Middle frontal gyrus (tissue), 1 donor: ENCODE data around the gene PXMP4.
A peak's percentile ranks its signal among the peaks of the same experiment; 100 is the strongest.

Experiments used
- DNase-seq: peaks from one replicate; pipeline ENCODE4 v3.0.0-alpha.2; 2015; ENCODE audit warnings: low spot score; ENCODE audit errors: extremely low spot score

The PXMP4 gene

DNA sequence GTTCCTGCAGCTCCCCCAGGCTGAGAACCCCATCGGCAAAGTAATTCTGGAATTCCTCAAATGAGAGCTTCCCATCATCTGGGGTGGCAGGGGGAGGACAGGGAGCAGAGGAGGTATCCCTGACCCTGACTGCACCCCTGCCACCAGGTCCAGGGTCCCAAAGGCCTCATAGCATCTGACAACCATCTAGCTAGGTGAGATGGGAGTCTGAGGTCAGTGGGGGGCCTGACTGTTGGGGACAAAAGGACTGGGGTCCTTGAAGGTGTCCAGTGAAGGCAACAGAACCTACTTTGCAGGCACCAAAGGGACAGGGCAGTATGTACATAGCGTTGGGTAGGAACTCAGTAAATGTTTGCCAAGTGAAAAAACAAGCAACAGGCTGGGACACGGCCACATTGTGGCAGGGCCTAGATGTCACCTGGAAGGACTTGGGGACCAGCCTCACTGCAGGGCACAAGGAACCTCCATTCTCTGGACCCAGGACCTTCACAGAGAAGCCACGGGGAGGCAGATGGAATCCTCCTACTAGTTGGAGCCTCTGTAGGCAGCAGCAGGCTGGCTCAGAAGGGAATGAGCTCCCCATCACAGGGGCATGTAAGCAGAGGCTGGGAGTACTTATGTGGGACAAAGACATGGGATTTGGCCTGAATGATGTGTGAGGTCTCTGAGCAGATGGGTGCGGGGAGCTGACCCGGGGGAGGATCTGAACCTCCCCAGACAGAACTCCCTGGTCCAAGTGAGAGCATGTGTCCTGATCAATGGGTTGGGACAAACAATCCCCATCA lies 49.2 kb downstream of the PXMP4 start:
- DNase-seq, result no peak

DNA sequence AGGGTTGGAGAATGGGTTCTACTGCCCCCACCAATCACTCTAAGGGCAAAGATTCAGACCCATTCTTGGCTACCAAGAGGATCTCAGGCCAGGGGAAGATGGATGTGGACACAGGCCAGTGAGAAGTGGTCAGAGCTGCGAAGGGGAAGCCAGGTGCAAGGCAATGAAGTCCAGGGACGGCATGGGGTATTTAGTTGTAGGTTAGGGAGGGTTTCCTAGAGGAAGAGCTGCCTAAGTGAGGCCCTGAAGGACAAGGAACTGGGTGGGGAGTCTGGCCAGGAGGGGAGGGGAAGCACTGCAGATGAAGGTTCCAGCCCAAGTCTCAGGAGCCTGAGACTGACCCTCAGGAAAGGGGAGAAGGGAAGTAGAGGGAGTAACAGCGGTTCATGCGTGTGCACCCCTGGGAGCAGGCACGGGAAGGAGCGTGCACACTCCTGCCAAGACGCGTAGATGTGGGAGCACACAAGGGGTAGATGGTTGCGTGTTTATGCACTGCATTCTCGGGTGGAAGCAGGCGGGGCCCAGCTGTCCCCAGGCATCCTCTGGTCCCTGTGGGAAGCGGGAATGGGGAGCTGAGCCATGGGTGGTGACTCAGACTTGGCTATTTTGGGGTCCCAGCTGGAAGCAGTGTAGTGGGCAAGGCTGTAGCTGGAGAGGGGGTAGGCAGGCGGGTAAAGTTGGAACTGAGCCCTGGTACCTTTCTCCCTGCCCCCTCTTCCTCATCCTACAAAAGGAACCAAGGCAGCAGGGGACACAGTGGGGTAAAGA lies 50.1 kb downstream of the PXMP4 start:
- DNase-seq, result peak; percentile 73

DNA sequence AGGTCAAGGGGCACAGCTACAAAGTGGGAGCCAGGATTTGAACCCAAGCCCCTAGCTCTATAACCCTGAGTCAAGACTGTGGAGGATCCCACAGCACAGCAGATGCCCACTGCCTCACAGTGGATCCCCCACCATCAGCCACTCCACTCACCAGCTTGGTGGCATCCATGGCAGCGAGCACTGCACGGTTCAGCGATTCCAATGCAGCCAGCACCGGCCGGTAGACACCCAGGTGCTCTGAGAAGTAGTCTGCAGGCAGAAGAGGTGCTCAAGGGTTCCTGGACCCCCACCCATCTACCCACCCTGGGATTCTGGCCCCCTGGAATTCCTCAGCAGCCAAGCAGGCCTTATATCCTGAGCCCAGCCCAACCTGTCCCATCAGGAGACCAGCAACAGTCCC lies 50.9 kb downstream of the PXMP4 start:
- DNase-seq, result no peak

DNA sequence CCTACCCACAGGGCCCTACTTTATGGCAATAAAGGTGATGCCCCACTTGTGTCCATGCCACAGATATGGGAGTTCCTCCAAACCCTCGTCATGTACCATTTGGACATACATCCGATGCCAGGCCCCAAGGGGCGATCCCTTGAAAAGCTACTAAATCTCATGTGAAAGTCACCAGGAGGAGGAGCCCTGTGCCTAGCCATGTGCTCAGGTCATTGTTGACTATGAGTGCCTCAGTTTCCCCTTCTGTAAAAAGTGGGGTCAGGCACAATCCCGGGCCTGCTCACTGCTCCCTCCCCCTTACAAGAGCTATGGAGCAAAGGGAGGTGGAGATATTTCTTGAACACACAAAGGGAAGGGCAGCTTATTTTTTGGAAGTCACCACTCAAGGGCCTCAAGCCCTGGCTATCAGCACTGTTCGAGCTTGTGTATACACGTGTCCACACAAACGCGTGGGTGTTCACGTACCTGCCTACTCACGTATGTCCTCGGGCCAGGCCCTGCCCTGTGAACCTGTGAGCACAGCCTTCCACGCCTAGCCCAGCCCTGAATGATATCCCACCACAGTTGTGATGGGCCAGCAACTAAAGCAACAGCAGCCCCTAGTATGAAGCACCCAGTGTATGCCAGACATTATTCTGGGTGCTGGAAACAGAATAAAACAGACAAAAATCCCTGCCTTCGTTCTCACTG lies 51.5 kb downstream of the PXMP4 start:
- no peak for DNase-seq

DNA sequence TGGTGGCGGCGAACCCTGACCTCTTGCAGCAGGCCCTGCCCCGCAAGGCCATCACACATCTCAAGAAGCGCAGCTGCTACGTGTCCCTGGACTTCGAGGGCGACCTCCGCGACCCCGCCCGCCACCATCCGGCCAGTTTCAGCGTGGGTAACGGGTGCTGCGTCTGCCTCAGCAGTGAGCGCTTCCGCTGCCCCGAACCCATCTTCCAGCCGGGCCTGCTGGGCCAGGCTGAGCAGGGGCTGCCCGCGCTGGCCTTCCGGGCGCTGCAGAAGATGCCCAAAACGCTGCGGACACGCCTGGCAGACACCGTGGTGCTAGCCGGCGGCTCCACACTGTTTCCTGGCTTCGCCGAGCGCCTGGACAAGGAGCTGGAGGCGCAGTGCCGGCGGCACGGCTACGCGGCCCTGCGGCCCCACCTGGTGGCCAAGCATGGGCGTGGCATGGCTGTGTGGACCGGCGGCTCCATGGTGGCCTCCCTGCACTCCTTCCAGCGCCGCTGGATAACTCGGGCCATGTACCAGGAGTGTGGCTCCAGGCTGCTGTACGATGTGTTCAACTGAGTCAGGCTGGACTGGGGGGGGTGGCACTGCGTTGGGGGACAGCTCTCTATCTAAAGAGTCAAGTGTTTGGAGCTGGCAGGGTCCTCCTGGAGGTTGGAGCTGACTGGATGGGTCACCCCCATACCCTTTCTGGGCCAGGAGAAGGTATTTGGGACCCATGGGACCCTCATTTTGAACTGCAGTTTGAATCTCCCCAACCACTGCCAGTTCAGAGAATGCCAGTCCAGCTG lies 52.2 kb downstream of the PXMP4 start:
- peak; percentile 51 for DNase-seq

DNA sequence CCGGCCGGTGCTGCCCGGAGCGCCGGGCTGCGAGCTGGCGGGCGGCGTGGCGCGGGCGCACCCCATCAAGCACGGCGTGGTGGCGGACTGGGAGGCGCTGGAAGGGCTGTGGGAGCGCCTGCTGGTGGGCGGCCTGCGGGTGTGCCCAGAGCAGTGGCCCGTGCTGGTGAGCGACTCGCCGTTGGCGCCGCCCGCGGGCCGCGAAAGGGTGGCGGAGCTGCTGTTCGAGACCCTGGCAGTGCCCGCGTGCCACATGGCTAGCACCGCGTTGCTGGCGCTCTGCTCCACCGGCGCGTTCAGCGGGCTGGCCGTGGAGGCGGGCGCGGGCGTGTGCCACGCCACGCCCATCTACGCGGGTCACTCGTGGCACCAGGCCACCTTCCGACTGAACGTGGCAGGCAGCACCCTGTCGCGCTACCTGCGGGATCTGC lies 52.9 kb downstream of the PXMP4 start:
- no peak for DNase-seq

DNA sequence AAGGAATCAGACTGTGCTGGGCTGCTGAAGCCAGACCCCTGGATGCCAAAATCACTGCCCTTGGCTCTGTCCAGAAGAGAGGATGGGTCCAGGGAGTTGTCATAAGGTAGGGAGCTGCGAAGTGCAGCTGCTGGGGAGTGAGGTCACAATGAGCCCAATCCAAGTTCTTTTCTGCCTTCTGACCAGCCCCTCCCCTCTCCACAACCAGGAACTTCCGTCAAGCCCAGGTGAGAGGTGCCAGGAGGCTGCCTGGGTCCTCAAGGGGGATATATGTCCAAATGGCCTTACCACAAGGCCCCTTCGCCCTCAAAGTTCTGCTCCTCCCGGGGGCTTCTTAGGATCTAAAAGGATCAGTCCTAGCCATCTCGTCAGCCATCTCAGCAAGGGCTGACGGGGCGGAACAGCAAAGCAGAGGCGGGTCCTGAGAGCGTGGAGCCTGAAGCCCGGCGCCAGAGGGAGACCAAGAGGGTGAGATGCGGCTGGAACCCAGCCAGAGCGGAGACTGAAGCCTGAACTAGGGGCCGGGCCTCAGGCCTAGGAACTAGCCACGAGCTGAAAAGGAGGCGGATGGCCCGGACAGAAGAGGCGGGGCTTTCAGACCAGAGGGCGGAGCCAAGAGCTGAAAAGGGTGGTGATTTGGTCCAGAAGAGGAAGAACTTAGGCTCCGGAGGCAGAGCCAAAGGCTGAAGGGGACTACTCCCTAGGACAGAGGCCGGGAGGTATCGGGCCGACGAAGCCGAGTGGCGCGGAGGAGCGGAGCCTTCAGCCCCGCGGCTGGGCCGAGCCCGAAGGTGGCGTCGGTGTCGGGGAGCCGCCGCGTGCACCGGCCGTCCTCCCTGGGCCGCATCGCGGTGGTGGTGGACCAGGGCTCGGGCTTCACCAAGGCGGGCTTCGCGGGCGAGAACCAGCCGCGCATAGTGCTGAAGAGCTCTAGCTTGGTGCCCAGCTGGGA lies 53.5 kb downstream of the PXMP4 start, which contains the start of gene ACTL10:
Gene ACTL10 (plus strand): TSS at position 651 of the 952 bp plus-strand sequence. CDS start 555 bp downstream, outside the sequence.
- peak; percentile 89 for DNase-seq

DNA sequence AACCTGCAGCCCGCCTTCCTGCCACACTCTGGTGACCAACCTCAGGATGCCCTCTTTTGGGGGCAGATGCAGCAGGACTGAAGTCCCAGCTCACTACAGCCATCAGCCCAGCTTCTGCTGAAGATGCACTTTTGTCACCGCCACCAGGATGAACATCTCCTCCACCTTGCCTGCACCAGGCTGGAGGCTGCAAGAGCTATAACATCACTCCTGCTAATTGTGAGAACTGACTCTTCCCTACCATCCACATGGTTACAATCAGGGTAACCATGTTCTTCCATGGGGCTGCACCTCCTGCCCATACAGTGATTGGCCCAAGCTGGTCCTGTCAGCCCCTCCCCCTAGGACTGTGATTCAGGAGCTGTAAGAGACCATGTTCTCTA lies 55.4 kb downstream of the PXMP4 start:
- no peak for DNase-seq

DNA sequence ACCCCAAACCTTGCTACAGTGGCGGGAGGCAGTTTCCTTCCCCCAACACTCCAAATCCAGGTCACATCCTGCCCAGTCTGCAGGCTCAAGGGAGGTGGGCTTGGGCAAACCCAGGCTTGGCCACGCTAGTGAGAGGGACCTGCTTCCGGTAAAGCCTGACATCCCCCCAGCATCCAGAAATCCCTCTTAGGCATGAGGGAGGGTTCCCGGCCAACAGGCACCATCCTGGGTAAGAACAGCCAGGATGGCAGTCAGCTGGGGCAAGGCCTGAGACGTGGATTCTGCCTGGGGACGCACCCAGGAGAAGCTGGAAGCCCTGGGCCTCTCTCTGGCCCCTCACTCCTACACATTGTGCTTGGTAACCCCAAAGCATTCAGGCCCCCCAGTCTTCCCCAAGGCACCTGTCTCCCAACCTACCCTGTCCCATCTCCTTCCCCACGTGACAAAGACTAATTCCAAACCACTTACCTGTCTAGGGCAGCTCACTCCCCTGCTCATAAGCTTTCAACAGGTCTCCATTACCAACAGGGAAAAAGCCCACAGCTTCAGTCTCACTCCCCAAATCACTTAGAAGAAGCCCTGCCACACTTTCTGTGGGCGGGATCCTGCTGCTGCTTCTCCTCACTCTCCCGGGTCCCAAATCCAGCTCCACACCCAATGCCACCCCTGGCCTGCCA lies 55.9 kb downstream of the PXMP4 start:
- no peak for DNase-seq

DNA sequence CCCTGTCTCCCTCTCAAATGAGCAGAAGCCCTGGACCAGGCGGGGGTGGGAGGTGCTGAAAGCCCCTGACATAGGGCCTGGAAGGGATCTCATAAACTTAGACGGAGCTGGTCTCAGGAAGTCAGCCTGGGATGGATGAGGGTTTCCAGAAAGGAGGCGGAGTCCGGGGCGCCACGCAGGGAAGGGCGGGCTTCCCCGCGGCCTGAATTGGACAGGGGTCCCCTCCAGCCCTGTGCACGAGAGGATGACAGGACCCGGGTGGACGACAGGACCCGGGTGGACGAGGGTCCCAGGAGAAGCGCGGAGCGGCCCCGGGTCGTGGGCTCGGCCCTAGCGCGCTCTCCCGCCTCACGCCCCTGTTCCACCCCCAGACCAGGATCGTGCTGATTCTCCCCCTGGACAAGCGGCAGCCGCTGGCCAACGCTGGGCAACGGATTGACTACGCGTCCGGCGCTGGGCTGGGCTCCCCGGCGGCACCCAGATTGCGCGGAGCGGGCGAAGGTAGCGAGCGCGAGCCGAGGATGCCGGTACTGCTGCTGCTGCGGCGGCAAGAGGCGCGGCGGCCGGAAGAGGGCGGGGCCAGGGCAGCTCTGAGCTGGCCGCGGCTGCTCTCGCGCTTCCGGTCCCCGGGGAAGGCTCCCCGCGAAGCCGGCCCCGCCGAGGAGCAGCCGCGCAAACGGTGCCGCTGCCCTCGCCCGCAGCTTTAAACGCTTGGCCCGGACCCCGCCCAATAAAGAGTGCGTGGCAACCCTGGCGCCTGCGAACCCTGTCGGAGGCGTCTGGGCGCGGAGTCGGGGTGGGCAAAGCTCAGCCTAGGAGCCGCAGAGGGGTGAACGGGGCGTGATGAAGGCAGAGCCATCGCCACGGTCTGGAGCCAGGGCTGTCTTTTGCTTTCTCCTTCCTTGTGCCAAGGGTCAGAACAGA lies 56.7 kb downstream of the PXMP4 start:
- DNase-seq, result peak; percentile 67

DNA sequence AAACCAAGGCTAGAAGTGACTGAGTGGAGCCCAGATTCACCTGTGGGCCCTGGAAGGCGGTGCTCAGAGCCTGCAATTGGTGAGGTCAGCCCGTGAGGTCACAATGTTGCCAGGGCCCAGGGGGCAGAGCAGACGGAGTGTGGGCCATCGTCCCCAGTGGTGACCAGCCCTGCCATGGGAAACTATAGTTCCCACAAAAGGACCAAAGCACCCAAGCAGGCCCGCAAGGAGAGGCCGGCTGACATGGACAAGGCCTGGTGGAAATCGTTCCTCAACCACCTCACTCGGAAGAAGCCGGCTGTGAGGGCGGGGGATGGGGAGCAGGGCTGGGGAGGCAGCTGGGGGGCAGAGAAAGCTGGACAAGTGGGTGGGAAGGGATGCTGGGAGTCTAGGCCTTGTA lies 57.9 kb downstream of the PXMP4 start, which contains the start of gene C20orf144:
Gene C20orf144 (plus strand): TSS at position 156 of the 400 bp plus-strand sequence. CDS start 19 bp downstream, at position 175.
- no peak for DNase-seq

DNA sequence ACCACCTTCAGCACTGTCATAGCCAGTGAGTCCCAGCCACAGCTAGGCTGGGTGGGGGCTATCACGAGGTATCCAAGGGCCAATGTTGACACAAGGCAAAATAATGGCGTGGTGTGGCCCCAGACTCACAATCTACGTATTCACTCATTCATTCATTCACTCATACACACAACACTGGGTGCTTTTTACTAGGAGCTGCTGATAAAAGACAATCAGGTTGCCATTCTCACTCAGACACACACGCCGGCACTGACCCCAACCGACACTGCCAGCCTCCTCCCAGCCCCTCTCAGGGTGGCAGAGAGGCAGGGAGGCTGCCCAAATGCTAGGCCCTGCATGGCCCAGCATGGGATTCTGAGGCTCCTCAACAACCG lies 59.4 kb downstream of the PXMP4 start:
- no peak for DNase-seq

DNA sequence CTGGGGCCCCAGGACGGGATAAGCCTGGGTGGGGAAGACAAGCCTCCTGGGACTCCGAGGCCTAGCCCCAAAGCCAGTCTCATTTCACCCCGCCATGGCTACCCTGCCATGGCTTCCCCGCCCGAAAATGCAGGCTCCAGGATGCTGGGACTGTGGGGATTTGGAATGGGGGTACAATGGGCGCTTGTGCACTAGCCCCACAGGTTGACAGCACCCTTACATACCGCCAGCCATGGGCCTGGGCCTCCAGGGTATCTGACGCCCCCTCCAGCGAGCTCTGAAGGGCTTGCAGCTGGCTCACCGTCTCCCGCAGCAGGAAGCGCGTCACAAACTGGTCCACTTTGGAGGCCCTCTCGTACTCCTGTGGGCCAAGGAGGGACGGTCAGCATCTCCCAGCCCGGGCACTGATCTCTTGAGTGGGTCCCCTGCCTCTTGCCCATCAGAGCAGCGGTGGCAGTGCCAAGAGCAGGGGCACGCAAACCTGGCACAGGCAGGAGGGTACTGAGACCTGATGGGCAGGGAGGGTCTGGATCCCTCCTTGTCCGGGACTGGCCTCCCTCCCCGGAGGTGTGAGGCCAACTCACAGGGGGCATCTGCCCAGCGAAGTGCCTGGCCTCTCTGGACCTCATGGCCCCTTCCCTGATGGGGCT lies 60.0 kb downstream of the PXMP4 start:
- DNase-seq, result no peak

DNA sequence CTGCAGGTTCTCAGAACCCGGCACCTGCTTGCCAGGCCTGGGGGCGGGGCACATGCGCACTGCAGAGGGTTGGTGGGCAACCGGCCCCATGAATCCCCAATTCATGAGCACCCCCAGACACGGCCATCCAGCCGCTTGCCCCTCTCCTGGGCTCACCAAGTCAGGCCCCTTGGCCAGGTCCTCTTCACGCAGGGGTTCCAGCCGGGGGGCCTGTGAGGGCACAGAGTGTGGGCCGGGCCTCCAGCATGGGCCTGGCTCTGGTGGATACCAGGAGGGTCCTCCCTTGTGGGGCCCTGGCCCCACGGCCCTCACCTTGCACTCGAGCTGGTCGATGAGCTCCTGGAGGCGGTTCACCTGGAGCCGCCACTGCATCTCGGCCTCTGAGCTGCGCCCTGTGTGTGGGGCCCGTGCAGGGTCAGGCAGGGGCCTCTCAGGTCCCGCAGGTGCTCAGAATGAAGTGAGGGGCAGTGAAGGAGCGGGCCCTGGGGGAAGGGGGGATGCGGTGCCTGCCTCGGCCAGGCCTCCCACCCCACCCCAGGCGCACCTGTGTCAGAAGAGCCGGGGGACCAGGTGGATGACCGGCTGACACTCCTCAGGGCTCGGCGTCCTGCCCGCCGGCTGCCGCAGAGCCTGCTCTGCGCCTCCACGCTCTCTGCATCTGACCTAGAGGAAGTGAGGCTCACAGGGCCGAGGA lies 60.6 kb downstream of the PXMP4 start:
- no peak for DNase-seq

DNA sequence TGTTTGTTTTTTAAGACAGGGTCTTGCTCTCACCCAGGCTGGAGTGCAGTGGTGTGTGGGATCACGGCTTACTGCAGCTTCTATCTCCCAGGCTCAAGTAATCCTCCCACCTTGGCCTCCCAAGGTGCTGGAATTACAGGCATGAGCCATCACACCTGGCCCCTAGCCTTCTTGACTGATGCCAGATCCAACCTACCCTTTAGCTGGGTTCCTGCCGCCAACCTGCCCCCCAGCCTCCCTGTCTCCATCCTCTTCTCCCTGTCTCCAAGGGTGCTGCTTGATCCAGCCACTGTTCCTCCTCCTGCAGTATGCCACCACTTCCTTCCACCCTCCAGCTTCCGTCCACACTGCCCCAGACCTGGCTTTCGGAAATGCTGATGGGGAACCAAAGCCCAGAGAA lies 61.2 kb downstream of the PXMP4 start:
- no peak for DNase-seq

DNA sequence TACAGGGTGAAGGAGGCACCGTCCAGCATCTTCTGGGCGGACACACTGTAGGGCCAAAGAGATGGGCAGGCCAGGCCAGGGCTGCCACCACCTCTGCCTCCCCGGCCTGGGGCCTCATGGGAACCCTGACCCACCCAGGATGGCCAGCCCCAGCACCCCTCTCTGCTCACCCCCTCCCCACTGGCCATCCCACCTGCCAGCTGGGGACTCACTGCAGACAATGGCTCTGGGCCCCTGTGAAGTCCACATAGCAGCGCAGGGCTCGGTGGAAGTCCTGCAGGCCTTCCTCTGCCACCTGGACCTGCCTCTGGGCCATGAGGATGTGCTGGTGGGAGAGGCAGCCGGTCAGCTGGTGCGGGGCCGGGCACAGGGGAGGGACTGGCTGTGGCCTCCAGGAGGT lies 61.6 kb downstream of the PXMP4 start:
- DNase-seq, result no peak

DNA sequence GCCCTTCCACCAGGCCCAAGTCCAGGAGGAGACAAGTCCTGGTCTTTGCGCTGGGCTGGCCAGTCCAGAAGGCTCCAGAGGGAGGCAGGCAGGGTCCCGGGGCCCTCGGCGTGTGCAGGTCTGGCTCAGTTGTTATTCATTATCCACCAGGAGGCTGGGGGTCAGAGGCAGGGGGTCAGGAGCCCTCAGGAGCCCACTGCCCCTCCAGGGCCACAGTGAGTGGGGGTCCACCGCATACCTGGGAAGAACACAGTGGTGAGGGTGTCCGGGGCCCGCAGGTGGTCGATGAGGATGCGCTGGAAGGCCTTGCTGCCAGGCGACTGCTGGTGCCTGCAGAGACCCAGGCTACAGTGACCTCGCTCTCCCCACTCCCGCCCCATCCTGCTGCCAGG lies 62.4 kb downstream of the PXMP4 start:
- DNase-seq, result no peak
